ENCODE results near the gene MUC6.

MUC6 gene

GRCh38 chr11:971731-972365 lies 64.7 kb downstream of the MUC6 start:
- Histone ChIP-seq H3K4me3 (ENCODE audit: low read length) (no peak overlapping the region), H3K9me3 (ENCODE audit: control insufficient read depth, low read length) (no peaks in the 10 kb centered on the region), H3K27me3 (replicated peaks; ENCODE audit: control insufficient read depth, insufficient read depth, low read length) (no peaks in the 10 kb centered on the region), H3K36me3 (ENCODE audit: control insufficient read depth, insufficient read depth, low read length, severe bottlenecking) (peaks cover 53% of the 10 kb centered on the region), H3K4me1 (ENCODE audit: control insufficient read depth, insufficient read depth, low read length) (peaks cover 13% of the 10 kb centered on the region), H3K9ac (ENCODE audit: low read length) (no peak overlapping the region)
- DNase-seq (ENCODE audit: low read depth), result no peak

GRCh38 chr11:971092-971690 lies 65.3 kb downstream of the MUC6 start:
- H3K9ac ChIP-seq (ENCODE audit: low read length), result no peak overlapping the region
- no peak for DNase-seq (ENCODE audit: low read depth)
- no peaks in the 10 kb centered on the region for H3K9me3 ChIP-seq (ENCODE audit: control insufficient read depth, low read length)
- H3K4me3 ChIP-seq (ENCODE audit: low read length), result no peak overlapping the region
- peaks cover 19% of the 10 kb centered on the region for H3K4me1 ChIP-seq (ENCODE audit: control insufficient read depth, insufficient read depth, low read length)
- no peaks in the 10 kb centered on the region for H3K27me3 ChIP-seq (replicated peaks; ENCODE audit: control insufficient read depth, insufficient read depth, low read length)
- peaks cover 51% of the 10 kb centered on the region for H3K36me3 ChIP-seq (ENCODE audit: control insufficient read depth, insufficient read depth, low read length, severe bottlenecking)

- H3K4me1 ChIP-seq (ENCODE audit: control insufficient read depth, insufficient read depth, low read length), result peaks cover 20% of the 10 kb centered on the region
- peaks cover 49% of the 10 kb centered on the region for H3K36me3 ChIP-seq (ENCODE audit: control insufficient read depth, insufficient read depth, low read length, severe bottlenecking)
- no peak overlapping the region for H3K4me3 ChIP-seq (ENCODE audit: low read length)
- H3K9ac ChIP-seq (ENCODE audit: low read length), result no peak overlapping the region
- no peaks in the 10 kb centered on the region for H3K9me3 ChIP-seq (ENCODE audit: control insufficient read depth, low read length)
- no peak for DNase-seq (ENCODE audit: low read depth)
- H3K27me3 ChIP-seq (replicated peaks; ENCODE audit: control insufficient read depth, insufficient read depth, low read length), result no peaks in the 10 kb centered on the region
Observed at GRCh38 chr11:970319-970871, 66.1 kb downstream of the MUC6 start.

GRCh38 chr11:969651-970205 lies 66.8 kb downstream of the MUC6 start:
- no peak overlapping the region for H3K4me3 ChIP-seq (ENCODE audit: low read length)
- H3K36me3 ChIP-seq (ENCODE audit: control insufficient read depth, insufficient read depth, low read length, severe bottlenecking), result peaks cover 43% of the 10 kb centered on the region
- H3K9me3 ChIP-seq (ENCODE audit: control insufficient read depth, low read length), result no peaks in the 10 kb centered on the region
- no peak for DNase-seq (ENCODE audit: low read depth)
- H3K27me3 ChIP-seq (replicated peaks; ENCODE audit: control insufficient read depth, insufficient read depth, low read length), result no peaks in the 10 kb centered on the region
- H3K4me1 ChIP-seq (ENCODE audit: control insufficient read depth, insufficient read depth, low read length), result peaks cover 20% of the 10 kb centered on the region
- no peak overlapping the region for H3K9ac ChIP-seq (ENCODE audit: low read length)

- Histone ChIP-seq H3K36me3 (ENCODE audit: control insufficient read depth, insufficient read depth, low read length, severe bottlenecking) (peaks cover 48% of the 10 kb centered on the region), H3K4me1 (ENCODE audit: control insufficient read depth, insufficient read depth, low read length) (peaks cover 20% of the 10 kb centered on the region), H3K9ac (ENCODE audit: low read length) (no peak overlapping the region), H3K9me3 (ENCODE audit: control insufficient read depth, low read length) (no peaks in the 10 kb centered on the region), H3K4me3 (ENCODE audit: low read length) (no peak overlapping the region), H3K27me3 (replicated peaks; ENCODE audit: control insufficient read depth, insufficient read depth, low read length) (no peaks in the 10 kb centered on the region)
- DNase-seq (ENCODE audit: low read depth), result no peak
Observed at GRCh38 chr11:968822-969221, 67.7 kb downstream of the MUC6 start.

- Histone ChIP-seq H3K9ac (ENCODE audit: low read length) (no peak overlapping the region), H3K4me1 (ENCODE audit: control insufficient read depth, insufficient read depth, low read length) (peaks cover 20% of the 10 kb centered on the region), H3K9me3 (ENCODE audit: control insufficient read depth, low read length) (no peaks in the 10 kb centered on the region), H3K4me3 (ENCODE audit: low read length) (no peak overlapping the region), H3K27me3 (replicated peaks; ENCODE audit: control insufficient read depth, insufficient read depth, low read length) (no peaks in the 10 kb centered on the region), H3K36me3 (ENCODE audit: control insufficient read depth, insufficient read depth, low read length, severe bottlenecking) (peaks cover 47% of the 10 kb centered on the region)
- DNase-seq (ENCODE audit: low read depth), result no peak
Observed at GRCh38 chr11:967995-968751, 68.3 kb downstream of the MUC6 start.

- Histone ChIP-seq H3K9ac (ENCODE audit: low read length) (no peak overlapping the region), H3K4me1 (ENCODE audit: control insufficient read depth, insufficient read depth, low read length) (peaks cover 20% of the 10 kb centered on the region), H3K4me3 (ENCODE audit: low read length) (no peak overlapping the region), H3K9me3 (ENCODE audit: control insufficient read depth, low read length) (no peaks in the 10 kb centered on the region), H3K27me3 (replicated peaks; ENCODE audit: control insufficient read depth, insufficient read depth, low read length) (no peaks in the 10 kb centered on the region), H3K36me3 (ENCODE audit: control insufficient read depth, insufficient read depth, low read length, severe bottlenecking) (peaks cover 37% of the 10 kb centered on the region)
- no peak for DNase-seq (ENCODE audit: low read depth)
Observed at GRCh38 chr11:965206-965775, 71.2 kb downstream of the MUC6 start.

GRCh38 chr11:963852-964251 lies 72.7 kb downstream of the MUC6 start:
- peaks cover 20% of the 10 kb centered on the region for H3K4me1 ChIP-seq (ENCODE audit: control insufficient read depth, insufficient read depth, low read length)
- no peaks in the 10 kb centered on the region for H3K27me3 ChIP-seq (replicated peaks; ENCODE audit: control insufficient read depth, insufficient read depth, low read length)
- peaks cover 39% of the 10 kb centered on the region for H3K36me3 ChIP-seq (ENCODE audit: control insufficient read depth, insufficient read depth, low read length, severe bottlenecking)
- no peak overlapping the region for H3K4me3 ChIP-seq (ENCODE audit: low read length)
- no peaks in the 10 kb centered on the region for H3K9me3 ChIP-seq (ENCODE audit: control insufficient read depth, low read length)
- H3K9ac ChIP-seq (ENCODE audit: low read length), result no peak overlapping the region
- no peak for DNase-seq (ENCODE audit: low read depth)

All from adipocyte (in vitro differentiated cells).